Measurements from ENCODE around the gene CHST3.

The CHST3 gene

DNA sequence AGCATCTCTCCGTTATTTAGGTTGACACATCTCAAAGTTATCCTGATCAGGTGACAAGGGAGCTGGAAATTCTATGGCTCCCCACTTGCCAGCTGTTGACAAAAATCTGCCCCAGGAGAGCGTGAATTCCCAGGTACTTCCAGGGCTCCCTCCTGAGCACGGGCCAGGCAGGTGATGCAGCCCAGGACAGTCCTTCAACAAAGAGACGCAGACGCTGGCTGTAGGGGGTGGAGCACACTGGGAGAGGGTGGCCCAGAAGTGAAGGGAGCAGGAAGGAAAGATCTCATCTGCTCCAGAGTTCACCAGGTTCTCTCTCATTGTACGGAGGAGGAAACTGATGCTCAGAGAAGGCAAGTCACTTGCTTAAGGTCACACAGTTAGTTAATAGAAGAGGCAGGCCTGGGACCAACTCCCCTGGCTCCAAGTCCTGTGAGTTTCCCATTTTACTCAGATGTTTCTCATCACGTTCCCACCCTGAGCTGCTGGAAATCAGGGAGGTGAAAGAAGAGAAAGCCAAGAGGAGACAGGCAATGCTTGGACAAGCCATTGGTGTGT lies 41.0 kb upstream of the CHST3 start:
- Mint-ChIP-seq H3K27me3 (ENCODE audit: low read depth, poor library complexity) (peaks cover 28% of the 10 kb centered on the region), H3K9me3 (peaks cover 10% of the 10 kb centered on the region), H3K27ac (no peak overlapping the region), H3K4me3 (no peak overlapping the region), H3K36me3 (ENCODE audit: low read depth) (no peaks in the 10 kb centered on the region), H3K4me1 (peaks cover 21% of the 10 kb centered on the region)
- DNase-seq: no peak
- TF ChIP-seq, protein P1, sequence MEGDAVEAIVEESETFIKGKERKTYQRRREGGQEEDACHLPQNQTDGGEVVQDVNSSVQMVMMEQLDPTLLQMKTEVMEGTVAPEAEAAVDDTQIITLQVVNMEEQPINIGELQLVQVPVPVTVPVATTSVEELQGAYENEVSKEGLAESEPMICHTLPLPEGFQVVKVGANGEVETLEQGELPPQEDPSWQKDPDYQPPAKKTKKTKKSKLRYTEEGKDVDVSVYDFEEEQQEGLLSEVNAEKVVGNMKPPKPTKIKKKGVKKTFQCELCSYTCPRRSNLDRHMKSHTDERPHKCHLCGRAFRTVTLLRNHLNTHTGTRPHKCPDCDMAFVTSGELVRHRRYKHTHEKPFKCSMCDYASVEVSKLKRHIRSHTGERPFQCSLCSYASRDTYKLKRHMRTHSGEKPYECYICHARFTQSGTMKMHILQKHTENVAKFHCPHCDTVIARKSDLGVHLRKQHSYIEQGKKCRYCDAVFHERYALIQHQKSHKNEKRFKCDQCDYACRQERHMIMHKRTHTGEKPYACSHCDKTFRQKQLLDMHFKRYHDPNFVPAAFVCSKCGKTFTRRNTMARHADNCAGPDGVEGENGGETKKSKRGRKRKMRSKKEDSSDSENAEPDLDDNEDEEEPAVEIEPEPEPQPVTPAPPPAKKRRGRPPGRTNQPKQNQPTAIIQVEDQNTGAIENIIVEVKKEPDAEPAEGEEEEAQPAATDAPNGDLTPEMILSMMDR (IDR thresholded peaks at IDR 0.05): no peak

DNA sequence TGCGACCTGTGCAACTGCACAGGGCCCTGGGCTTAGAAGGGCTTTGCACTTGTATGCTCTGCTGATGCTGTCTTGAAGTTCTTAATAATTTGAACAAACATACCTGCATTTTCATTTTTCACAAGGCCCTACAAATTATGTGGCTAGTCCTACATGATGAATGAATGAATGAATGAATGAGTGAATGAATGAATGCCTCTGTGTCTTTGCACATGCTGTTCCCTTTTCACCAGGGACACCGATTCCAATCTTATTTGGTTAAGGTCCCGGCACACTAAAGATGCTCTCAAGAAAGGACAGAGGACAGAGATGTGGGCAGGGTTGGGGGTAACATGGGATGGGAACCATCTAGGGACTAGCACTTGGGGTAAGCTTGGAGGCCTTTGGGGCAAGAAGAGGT lies 39.4 kb upstream of the CHST3 start:
- TF ChIP-seq, protein P1 (IDR thresholded peaks at IDR 0.05): no peak
- H3K27me3 Mint-ChIP-seq (ENCODE audit: low read depth, poor library complexity): peaks cover 31% of the 10 kb centered on the region
- H3K27ac Mint-ChIP-seq: no peak overlapping the region
- H3K9me3 Mint-ChIP-seq: peaks cover under 1% of the 10 kb centered on the region
- no peaks in the 10 kb centered on the region for H3K36me3 Mint-ChIP-seq (ENCODE audit: low read depth)
- no peak overlapping the region for H3K4me3 Mint-ChIP-seq
- H3K4me1 Mint-ChIP-seq: peaks cover 21% of the 10 kb centered on the region
- DNase-seq: no peak

DNA sequence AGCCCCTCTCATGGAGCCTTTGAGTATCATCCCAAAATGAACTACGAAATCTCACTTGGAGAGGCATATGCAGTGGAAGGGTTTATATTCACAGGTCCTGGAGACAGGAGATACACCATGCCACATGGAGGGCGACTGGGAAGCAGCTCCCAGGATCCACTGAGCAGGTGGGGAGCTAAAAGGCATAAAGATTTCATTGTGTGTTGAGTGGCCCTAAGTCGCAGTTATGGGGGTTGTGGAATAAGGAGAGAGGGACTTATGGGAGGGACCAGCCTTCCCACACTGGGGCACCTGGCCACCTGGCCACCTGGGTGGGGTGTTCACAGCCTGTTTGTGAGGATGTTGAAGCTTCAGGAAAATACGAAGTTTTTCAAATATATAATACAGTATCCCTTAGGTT lies 37.0 kb upstream of the CHST3 start:
- no peaks in the 10 kb centered on the region for H3K36me3 Mint-ChIP-seq (ENCODE audit: low read depth)
- H3K4me3 Mint-ChIP-seq: no peak overlapping the region
- TF ChIP-seq, protein P1 (IDR thresholded peaks at IDR 0.05): no peak
- no peak for DNase-seq
- peaks cover 33% of the 10 kb centered on the region for H3K27me3 Mint-ChIP-seq (ENCODE audit: low read depth, poor library complexity)
- H3K9me3 Mint-ChIP-seq: peaks cover 16% of the 10 kb centered on the region
- no peaks in the 10 kb centered on the region for H3K4me1 Mint-ChIP-seq
- no peak overlapping the region for H3K27ac Mint-ChIP-seq

DNA sequence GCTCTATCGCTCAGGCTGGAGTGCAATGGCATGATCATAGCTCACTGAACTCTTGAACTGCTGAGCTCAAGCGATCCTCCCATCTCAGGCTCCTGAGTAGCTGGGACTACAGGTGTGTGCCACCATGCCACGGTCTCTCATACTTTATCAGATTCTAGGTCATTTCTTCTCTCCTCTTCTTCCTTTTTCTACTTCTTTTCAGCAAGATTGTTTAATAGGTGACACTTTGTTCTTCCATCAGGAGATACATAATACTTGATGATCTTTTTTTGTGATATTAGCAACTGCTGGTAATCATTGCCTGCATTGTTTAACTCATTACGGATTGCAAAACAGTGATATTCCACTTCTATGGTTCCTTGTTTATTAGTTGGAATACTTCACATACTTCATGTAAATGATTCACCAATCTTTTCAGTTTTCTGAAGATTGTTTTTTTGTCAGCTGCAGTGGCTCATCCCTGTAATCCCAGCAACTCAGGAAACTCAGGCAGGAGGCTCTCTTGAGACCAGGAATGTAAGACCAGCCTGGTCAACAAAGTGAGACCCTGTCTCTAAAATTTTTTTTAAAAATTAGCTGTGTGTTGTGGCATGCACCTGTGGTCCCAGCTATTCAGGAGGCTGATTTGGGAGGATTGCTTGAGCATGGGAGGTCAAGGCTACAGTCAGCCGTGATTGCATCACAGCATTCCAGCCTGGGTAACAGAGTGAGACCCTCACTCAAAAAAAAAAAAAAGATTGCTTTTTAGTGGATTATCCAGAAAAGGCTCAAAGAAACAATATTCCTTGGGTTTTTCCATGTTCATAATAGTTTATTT lies 36.2 kb upstream of the CHST3 start:
- Mint-ChIP-seq H3K27me3 (ENCODE audit: low read depth, poor library complexity) (peaks cover 29% of the 10 kb centered on the region), H3K36me3 (ENCODE audit: low read depth) (no peaks in the 10 kb centered on the region), H3K4me3 (no peak overlapping the region), H3K4me1 (no peaks in the 10 kb centered on the region), H3K9me3 (peaks cover 24% of the 10 kb centered on the region), H3K27ac (no peak overlapping the region)
- TF ChIP-seq, protein P1 (IDR thresholded peaks at IDR 0.05): no peak
- DNase-seq: no peak

DNA sequence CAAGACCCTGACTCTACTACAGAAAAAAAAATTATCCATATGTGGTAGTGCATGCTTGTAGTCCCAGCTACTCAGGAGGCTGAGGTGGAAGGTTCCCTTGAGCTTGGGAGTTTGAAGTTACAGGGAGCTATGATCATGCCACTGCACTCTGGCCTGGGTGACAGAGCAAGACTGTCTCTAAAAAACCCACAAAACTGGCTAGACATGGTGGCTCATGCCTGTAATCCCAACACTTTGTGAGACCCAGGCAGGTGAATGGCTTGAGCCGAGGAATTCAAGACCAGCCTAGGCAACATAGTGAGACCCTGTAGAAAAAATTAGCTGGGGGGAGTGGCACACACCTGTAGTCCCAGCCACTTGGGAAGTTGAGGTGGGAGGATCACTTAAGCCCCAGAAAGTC lies 32.9 kb upstream of the CHST3 start:
- TF ChIP-seq, protein P1 (IDR thresholded peaks at IDR 0.05): no peak
- Mint-ChIP-seq H3K4me3 (no peak overlapping the region), H3K9me3 (peaks cover 52% of the 10 kb centered on the region), H3K36me3 (ENCODE audit: low read depth) (peaks cover 5% of the 10 kb centered on the region), H3K27ac (no peak overlapping the region), H3K4me1 (no peaks in the 10 kb centered on the region), H3K27me3 (ENCODE audit: low read depth, poor library complexity) (peaks cover 29% of the 10 kb centered on the region)
- DNase-seq: no peak

DNA sequence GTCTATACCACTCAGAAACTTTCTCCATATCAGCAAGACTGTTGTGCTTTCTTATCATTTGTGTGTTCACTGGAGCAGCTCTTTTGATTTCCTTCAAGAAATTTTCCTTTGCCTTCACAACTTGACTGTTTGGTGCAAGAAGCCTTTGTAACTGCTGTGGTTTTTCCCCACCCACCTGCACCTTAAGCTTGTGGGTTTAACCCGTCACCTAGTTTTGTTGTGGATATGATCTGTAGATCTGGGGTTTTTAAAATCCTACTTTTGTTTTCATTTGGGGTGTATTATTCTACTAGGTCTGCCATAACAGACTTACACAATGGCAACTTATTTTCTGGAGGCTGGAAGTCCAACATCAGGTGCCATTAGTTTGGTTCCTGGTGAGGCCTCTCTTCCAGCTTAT lies 30.5 kb upstream of the CHST3 start:
- Mint-ChIP-seq H3K4me3 (no peak overlapping the region), H3K27ac (no peak overlapping the region), H3K4me1 (no peaks in the 10 kb centered on the region), H3K27me3 (ENCODE audit: low read depth, poor library complexity) (peaks cover 20% of the 10 kb centered on the region), H3K36me3 (ENCODE audit: low read depth) (peaks cover 5% of the 10 kb centered on the region), H3K9me3 (peaks cover 65% of the 10 kb centered on the region)
- TF ChIP-seq, protein P1 (IDR thresholded peaks at IDR 0.05): no peak
- DNase-seq: no peak
